SIG-M5 treated with dmso at 0.1 percent for 504 hours (cell line): ENCODE data around the gene SEPTIN12.
A peak's percentile ranks its signal among the peaks of the same experiment; 100 is the strongest.

Experiments used
- DNase-seq: peaks from one replicate; lab custom pipeline; 2025; ENCODE audit not compliant: unreplicated experiment; lab: John Stamatoyannopoulos, UW

The SEPTIN12 gene

DNA sequence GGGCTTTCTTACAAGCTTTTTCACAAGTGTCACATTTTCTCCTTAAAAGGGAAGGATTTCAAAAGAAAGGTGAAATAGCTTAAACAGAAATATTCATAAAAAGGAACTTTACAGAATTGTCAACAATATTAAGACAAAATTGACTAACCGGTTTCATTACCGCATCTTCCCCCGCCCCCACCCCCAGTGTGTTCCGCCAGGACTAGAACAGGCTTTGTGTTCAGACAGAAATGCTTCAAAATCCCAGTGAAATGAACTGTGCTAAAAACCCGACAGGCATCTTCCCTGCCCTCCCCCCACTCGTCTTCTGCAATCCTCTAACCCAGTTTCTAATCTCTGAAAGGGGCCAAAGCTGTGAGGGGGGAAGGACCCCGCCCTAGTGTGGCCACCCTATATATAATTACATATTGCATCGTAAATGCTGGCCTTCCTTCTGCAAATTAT is 15.3 kb upstream of the SEPTIN12 start:
- DNase-seq, result peak; percentile 55

DNA sequence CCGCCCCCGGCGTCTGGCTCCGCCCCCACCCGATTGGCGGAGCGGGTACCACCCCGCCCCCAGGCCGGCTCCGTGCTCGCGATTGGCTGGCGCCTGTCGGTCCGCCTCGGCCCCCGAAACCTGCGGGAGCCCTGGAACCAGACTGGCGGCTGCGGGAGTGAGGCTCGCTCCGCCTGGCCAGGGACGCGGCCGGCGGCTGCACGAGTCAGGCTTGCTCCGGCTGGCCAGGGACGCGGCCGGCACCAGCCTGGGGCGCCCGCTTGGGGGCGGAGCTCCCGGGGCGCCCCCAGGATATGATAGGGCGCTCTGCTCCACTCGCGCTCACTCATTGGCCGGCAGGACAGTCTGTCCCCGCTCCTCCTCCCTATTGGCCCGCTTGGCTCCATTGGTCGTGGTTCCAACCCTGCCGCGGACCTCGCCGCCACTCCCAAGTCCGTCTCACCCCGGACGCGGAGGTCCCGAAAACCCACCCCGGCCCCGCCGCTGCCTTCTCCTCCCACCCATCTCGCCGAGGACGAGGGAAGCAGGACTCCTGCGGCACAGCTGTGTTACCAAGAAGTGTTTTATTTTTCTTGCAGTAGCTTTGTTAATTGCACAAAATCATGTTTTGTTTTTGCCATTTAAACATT is 14.6 kb upstream of the SEPTIN12 start:
- peak; percentile 87 for DNase-seq

GRCh38 chr16:4801962-4802658 is 14.0 kb upstream of the SEPTIN12 start, which contains the start of gene ROGDI:
ROGDI (minus strand) TSS chr16:4802633; CDS start chr16:4802571, 62 bp downstream.
- DNase-seq, result peak; percentile 67

DNA sequence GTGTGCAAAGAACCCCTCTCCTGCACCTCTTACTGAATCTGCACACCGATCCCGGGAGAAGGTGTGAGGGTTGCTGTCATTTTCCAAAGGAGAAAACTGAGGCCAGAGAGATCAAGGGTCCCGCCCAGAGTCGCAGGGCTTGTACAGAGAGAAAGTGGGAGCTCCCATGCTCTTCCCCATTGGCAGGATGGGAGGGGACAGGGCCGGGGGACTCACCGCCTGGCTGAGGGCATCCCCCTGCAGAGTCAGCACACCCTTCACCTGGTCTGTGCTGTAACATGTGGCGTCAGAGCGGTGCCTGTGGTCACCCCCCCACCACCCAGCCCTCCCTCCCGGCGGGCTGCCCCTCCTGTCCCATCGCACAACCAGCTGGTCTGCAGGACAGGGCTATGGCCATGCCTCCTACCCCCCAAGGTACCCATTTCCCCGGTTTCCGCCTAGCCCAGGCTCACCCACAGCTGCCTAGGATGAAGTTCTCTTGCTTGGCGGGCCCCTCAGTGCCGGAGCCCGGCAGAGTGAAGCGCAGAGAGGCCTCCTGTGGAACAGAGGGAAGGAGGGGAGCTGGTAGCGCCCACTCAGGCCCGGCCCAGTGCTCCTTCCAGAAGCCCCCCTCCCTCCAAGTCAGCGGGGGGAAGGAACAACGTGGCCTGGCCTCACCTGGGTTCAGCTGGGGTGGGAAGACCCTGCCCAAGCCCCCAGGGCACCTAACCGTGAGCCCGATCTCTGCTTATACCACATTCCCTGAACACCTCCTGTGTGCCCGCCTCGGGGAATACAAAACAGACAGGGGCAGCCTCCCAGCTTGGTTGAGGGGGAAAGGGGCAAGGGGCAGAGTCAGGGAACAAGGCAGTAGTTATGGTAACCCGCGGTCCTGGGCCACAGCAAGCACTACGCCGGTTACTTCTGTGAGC is 13.2 kb upstream of the SEPTIN12 start:
- no peak for DNase-seq

DNA sequence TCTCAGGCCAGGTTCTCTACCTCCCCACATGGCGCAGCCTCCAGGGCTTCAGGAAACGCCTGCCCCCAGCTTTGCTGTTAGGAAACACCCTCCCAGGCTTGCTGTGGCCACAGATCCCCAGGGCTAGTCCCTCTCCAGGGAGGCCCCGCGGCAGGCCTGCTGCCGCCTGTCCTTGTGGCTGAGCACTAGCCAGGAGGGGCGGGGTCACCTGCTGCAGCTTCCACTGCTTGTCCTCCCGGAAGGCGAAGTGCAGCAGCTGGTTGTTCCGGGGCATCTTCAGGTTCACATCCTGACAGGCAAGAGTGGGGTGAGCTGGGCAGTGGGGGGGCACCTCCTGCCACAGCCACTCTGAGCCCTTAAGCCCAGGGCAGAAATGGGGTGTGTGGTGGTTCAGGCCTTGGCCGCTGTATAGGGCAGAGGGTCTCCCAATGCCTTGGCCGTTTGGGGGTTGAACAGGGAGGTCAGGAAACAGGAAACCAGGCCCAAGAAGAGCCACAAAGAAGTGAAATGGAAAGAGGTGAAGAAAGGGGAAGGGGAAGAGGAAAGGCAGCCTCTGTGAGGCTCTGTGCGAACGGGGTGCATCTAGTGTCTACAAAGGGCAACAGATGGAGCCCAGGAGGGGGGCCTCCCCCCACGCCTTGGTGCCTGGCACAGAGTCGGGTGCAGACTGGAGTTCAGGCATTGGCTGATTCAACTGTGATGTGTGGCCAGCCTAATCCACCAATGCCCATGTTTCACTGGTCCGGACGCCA is 12.3 kb upstream of the SEPTIN12 start:
- DNase-seq, result peak; percentile 21

GRCh38 chr16:4799171-4799855 is 11.2 kb upstream of the SEPTIN12 start:
- no peak for DNase-seq

DNA sequence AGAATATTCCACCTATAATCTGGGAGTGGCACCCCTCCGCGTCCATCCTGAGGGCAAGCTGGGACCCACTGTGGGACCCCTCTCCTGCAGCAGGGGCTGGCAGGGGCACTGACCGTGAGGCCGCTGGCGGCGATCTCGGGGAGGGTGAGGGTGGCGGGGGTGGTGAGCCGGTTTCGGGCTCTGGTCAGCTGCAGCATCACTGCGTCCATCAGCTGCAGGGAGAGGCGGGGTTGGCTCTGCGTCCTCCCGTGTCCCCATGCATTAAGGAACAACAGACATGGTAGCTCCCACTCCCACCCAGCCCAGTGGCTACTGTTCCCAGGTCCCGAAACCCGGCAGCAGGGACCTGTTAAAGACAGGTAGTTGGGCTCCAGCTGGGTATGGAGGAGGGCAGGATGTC is 10.3 kb upstream of the SEPTIN12 start:
- no peak for DNase-seq

GRCh38 chr16:4797805-4798252 is 9.7 kb upstream of the SEPTIN12 start:
- no peak for DNase-seq

DNA sequence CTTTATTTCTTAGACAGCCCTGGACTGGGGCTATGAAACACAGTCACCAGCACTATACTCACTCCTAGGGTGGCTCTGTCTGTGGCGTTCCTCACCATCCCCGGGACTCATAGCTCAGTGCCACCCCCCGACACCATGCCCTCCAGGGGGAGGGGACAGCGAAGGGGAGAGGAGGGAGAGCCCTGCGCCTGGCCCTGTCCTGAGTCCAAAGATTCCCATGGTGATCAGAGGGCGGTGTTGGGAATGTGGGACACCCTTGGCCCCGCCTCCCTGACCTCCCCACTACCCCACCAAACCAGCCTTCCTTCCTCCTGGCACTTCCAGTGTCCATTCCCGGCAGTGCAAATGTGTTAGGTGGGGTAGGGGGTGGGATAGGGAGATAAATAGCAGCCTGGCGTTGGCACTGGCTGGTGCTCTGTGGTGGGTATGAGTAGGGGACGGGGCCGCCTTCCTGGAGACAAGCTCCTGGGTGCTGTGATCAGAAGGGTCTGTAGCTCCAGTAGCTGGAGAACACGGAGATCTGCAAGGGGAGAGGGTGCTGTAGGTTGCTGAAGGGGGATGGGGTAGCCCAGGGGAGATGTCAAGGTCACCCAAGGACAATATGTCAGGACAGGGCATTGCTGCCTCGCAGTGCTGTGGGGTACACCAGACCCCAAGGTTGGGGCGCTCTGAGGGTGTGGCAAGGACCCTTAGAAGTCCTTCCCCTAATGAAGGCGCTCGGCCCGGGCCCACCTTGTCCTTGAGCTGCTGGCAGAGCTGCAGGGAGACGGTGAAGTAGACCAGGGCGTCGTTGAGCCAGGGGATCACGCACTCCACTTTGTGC is 9.0 kb upstream of the SEPTIN12 start:
- no peak for DNase-seq

GRCh38 chr16:4795828-4796572 is 7.9 kb upstream of the SEPTIN12 start:
- no peak for DNase-seq

DNA sequence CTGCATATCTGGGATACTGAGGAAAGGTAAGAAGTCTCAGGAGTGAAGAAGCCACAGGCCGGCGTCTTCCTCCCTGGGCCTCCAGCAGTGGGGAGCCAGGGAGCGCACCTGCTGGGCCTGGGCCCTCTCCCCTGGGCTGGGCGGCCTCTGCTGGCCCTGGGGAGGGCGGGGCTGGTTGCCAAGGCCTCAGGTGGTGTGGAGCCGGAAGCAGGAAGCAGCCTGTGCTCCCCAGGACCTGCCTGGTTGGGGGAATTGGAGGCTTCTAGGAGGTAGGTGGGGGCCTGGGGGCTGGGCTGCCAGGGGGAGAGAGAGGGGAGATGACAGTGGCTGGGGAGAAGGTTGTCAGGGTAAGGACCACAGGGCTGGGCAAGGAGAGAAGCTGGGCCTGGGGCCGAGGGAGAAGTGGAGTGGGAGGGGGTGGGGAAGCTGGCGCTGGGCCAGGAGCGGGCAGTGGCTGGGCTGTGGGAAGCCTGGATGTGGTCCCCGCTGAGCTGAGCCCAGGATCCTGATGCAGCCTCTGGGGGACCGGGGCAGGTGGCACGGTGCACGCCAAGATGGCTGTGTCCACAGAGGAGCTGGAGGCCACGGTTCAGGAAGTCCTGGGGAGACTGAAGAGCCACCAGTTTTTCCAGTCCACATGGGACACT is 7.2 kb upstream of the SEPTIN12 start, which contains the start of gene SMIM22:
TSS of gene SMIM22 (plus strand) at position 189 of the 647 bp plus-strand sequence. CDS start at position 555, 366 bp downstream.
- no peak for DNase-seq

DNA sequence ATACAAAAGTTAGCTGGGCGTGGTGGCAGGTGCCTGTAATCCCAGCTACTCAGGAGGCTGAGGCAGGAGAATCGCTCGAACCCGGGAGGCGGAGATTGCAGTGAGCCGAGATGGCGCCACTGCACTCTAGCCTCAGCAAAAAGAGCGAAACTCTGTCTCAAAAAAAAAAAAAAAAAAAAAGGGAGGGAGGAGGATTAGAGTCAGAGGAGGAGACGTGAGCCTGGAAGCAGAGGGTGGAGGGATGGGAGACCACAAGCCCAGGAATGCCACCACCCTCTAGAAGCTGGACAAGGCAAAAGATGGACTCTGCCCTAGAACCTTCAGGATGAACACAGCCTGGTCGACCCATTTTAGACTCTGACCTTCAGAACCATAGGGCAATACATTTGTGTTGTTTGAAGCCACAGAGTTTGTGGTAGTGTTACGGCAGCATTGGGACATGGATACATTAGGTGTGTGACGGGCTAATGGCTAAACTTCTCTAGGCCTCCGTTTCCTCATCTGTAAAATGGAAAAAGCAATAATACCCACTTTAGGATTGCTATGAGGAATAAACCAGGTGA is 4.9 kb upstream of the SEPTIN12 start:
- DNase-seq, result no peak

DNA sequence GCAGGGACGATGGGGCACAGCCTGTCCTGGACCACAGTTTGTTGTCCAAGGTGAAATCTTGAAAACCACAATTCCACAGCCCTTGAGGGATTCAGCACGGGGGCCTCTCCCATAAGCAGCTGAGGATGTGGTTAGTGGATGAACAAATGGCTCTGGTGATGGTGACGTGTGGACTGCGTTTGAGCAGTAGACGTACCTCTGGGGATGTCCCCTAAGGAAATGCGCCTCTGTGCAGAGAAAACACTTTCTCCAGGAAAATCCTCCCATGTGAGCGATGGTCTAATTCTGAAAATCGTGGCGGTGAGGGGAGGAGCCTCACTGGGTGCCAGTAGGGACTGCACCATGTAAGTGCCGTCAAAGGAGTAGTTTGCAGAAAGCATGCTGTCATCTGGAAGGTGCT is 2.7 kb upstream of the SEPTIN12 start:
- no peak for DNase-seq

DNA sequence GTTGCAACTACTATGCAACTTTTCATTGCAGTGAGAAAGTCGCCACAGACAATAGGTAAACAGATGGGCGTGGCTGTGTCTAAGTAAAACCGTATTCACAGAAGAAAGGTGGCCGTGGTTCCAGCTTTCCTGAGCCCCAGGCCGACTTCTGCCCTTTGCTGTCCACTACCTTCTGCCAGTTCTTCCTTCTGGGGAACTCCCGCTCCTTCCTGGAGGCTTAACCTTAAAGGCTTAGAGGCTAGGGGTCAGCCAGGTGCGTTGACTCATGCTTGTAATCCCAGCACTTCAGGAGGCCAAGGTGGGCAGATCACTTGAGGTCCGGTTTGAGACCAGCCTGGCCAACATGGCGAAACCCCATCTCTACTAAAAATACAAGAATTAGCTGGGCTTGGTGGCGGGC is 2.1 kb upstream of the SEPTIN12 start:
- no peak for DNase-seq

DNA sequence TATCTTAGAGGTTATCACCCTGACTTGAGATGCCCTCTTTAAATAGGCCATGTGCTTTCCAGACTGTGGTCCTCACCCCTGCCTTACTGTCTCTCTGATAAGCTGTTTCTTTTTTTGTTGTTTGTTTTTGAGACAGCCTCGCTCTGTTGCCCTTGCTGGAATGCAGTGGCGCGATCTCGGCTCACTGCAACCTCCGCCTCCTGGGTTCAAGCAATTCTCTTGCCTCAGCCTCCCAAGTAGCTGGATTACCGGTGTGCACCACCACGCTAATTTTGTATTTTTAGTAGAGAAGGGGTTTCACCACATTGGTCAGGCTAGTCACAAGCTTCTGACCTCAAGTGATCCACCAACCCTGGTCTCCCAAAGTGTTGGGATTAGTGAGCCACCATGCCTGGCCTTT is 765 bp upstream of the SEPTIN12 start:
- no peak for DNase-seq

DNA sequence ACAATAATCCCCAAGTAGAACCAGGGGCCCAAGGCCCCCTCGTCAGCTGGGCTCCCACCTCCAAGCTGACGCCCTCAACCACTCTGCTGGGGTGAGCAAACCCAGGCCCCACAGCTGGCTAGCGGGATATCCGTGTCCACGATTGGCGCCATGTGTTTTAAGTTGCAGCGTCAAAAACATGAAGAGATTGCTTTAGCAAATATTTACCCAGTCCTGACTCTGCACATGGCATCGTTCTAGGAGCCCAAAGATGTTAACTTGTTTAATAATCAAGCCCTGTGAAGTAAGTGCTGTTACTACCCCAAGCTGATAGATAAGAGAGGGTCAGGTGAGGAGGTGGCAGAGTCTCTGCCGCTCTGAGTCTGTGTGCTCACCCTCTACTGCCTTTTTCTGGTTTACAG is 344 bp upstream of the SEPTIN12 start:
- no peak for DNase-seq

GRCh38 chr16:4787068-4787467 is 1.1 kb downstream of the SEPTIN12 start:
- no peak for DNase-seq
